OCI-LY3 (cell line): Measurements from ENCODE around the gene DIRAS2.
"Not testable (repeated sequence)": the region's sequence is repeated elsewhere in the genome, so short reads cannot be mapped to it uniquely, and the experiment has no call there.

ENCODE experiments used
- CTCF ChIP-seq: fragments of 200-600, 300-600 bp; sonication (generic); IDR thresholded peaks from 2 replicates; pipeline ENCODE4 v1.5.1; 2014; ENCODE audit warnings: antibody characterized with exemption, low read length, low read depth
- EZH2phosphoT487 ChIP-seq: fragments of 200-600 bp; shearing (Covaris generic); IDR thresholded peaks from 2 replicates; pipeline ENCODE4 v1.6.1; 2018; ENCODE audit warnings: antibody characterized with exemption, mixed run types, low read depth

GRCh38 chr9:90656876-90657275 is 14.3 kb upstream of the DIRAS2 start:
- not testable (repeated sequence) for TF ChIP-seq CTCF, EZH2phosphoT487
